ENCODE data around the gene UBE2L5.

DNA sequence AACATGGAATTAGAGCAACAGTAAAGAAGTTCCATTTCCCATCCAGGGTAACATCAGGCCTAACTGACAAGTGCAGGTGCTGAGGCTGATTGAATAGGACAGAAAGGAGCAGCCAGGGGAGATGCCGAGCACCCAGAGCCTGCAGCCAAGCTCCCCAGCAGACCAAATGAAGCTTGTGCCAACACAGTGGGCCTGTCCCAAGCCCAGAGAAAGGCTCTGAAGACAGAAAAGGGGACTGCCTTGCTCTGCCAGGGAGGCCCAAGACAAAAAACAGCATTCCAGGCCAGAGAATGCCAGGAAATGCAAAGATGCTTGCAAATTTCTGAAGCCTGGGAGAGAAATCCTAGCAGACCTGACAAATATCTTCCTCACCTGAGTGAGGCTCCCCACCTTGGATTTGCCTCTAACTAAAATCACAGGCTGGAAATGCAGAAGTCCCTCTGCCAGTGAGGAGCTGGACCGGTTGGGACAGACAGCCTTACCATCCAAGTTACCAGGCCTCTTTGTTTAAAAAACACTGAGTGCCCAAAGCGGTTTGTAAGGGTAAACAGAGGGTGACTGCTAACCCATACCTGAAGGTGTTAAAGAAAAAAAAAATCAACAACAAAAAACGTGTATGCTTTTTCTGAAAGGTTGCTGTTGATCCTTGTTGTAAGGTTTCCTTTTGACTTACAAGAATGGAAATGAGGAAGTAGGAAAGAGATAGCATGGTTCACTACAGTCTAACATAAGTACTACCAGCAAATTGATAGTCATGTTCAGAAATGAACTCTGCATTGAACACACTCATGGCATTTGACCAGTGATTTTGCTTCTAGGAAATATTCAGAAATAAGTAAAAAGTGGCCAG, 55.3 kb downstream of the UBE2L5 start:
- no peak for TF ChIP-seq CTCF (IDR thresholded peaks at IDR 0.05; ENCODE audit: low read depth, low read length)
- TF ChIP-seq EZH2phosphoT487 (IDR thresholded peaks at IDR 0.05; ENCODE audit: low read depth): no peak

Measured in OCI-LY3 (cell line).